Measurements from ENCODE around the gene GLI2. TPM values are rescaled to one million over a fixed set of nuclear protein-coding genes. Genes with fewer than 3 reads are reported as not detected.

Gene GLI2
- total RNA-seq, 1 donor from 2014 or later = 16.2 TPM

GRCh38 chr2:120740375-120740764 is 4.7 kb downstream of the GLI2 start:
- intact Hi-C loops (cut with DNase I) = no loop called here
- TF ChIP-seq, protein P1, sequence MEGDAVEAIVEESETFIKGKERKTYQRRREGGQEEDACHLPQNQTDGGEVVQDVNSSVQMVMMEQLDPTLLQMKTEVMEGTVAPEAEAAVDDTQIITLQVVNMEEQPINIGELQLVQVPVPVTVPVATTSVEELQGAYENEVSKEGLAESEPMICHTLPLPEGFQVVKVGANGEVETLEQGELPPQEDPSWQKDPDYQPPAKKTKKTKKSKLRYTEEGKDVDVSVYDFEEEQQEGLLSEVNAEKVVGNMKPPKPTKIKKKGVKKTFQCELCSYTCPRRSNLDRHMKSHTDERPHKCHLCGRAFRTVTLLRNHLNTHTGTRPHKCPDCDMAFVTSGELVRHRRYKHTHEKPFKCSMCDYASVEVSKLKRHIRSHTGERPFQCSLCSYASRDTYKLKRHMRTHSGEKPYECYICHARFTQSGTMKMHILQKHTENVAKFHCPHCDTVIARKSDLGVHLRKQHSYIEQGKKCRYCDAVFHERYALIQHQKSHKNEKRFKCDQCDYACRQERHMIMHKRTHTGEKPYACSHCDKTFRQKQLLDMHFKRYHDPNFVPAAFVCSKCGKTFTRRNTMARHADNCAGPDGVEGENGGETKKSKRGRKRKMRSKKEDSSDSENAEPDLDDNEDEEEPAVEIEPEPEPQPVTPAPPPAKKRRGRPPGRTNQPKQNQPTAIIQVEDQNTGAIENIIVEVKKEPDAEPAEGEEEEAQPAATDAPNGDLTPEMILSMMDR (IDR thresholded peaks at IDR 0.05) = no peak
- TF ChIP-seq POLR2A (IDR thresholded peaks at IDR 0.05) (no peak), POLR2AphosphoS5 (IDR thresholded peaks at IDR 0.05; ENCODE audit: insufficient read depth in 1 of 2, low read depth in 1 of 2) (no peak)
- H3K4me3 ChIP-seq = no peak overlapping the region

GRCh38 chr2:120740765-120741524 is 5.3 kb downstream of the GLI2 start:
- Histone ChIP-seq H3K4me3 (peak overlapping the region; percentile 35 to 42), H3K27ac (no peak overlapping the region), H3K36me3 (no peaks in the 10 kb centered on the region), H3K4me1 (peaks cover 26% of the 10 kb centered on the region), H3K9me3 (no peaks in the 10 kb centered on the region), H3K27me3 (no peaks in the 10 kb centered on the region)
- intact Hi-C loops (cut with DNase I) = no loop called here
- TF ChIP-seq POLR2AphosphoS5 (IDR thresholded peaks at IDR 0.05; ENCODE audit: insufficient read depth in 1 of 2, low read depth in 1 of 2) (no peak), POLR2A (IDR thresholded peaks at IDR 0.05) (no peak)
- TF ChIP-seq, protein P1 (IDR thresholded peaks at IDR 0.05) = no peak
- peak in 1 of 2 donors; percentile 55 for DNase-seq (ENCODE audit: extremely low spot score in 2 of 2)

More at GRCh38 chr2:120740375-120740764, 4.7 kb downstream of the GLI2 start:
- Histone ChIP-seq H3K36me3 (no peaks in the 10 kb centered on the region), H3K27me3 (no peaks in the 10 kb centered on the region), H3K27ac (no peak overlapping the region), H3K9me3 (no peaks in the 10 kb centered on the region), H3K4me1 (peaks cover 28% of the 10 kb centered on the region)
- DNase-seq (ENCODE audit: extremely low spot score in 2 of 2) = no peak

- DNase-seq (ENCODE audit: extremely low spot score in 2 of 2) = peak in 1 of 2 donors; percentile 77
Observed at GRCh38 chr2:120741571-120742561, 6.2 kb downstream of the GLI2 start.

DNA sequence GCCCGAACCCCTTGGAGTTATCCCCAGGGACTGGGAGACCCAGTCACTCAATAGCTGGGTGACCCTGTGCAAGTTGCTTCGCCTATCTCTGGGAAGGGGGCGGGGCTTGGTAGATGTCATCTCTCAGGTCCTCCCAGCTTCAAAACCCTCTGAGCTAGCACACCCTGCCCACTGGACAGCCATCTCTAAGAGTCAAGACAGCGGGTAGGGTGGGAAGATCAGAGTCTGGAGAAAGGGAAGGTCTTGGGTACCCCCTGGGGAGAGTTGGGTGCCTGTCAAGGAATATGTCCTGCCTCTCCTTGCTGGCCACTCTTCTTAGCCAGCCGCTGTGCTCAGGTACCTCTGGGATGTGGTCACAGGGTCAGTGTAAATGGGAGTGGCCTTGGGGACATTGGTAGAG is 8.0 kb downstream of the GLI2 start:
- H3K36me3 ChIP-seq = no peaks in the 10 kb centered on the region
- H3K4me3 ChIP-seq = no peak overlapping the region
- TF ChIP-seq POLR2A (IDR thresholded peaks at IDR 0.05) (no peak), POLR2AphosphoS5 (IDR thresholded peaks at IDR 0.05; ENCODE audit: insufficient read depth in 1 of 2, low read depth in 1 of 2) (no peak)
- TF ChIP-seq, protein P1 (IDR thresholded peaks at IDR 0.05) = no peak
- DNase-seq (ENCODE audit: extremely low spot score in 2 of 2) = peak in 1 of 2 donors; percentile 58
- H3K4me1 ChIP-seq = no peaks in the 10 kb centered on the region
- no peaks in the 10 kb centered on the region for H3K9me3 ChIP-seq
- H3K27ac ChIP-seq = no peak overlapping the region
- intact Hi-C loops (cut with DNase I) = no loop called here
- H3K27me3 ChIP-seq = no peaks in the 10 kb centered on the region

More at GRCh38 chr2:120741571-120742561, 6.2 kb downstream of the GLI2 start:
- intact Hi-C loops (cut with DNase I) = no loop called here
- Histone ChIP-seq H3K36me3 (no peaks in the 10 kb centered on the region), H3K27ac (no peak overlapping the region), H3K4me3 (peak overlapping the region; percentile 35 to 42), H3K27me3 (no peaks in the 10 kb centered on the region), H3K9me3 (no peaks in the 10 kb centered on the region), H3K4me1 (peaks cover 17% of the 10 kb centered on the region)
- TF ChIP-seq POLR2A (IDR thresholded peaks at IDR 0.05) (no peak), POLR2AphosphoS5 (IDR thresholded peaks at IDR 0.05; ENCODE audit: insufficient read depth in 1 of 2, low read depth in 1 of 2) (no peak)
- TF ChIP-seq, protein P1 (IDR thresholded peaks at IDR 0.05) = no peak

Measured in vagina (tissue), 2 donors.